B cell (primary cell): ENCODE measurements around the gene XYLT1. TPM values are rescaled to one million over a fixed set of nuclear protein-coding genes. Genes with fewer than 3 reads are reported as not detected.

ENCODE experiments used
- ATAC-seq: fragments of 200-7000 bp; cut with Tn5 transposase; one replicate; pipeline ENCODE4 v1.10.0; 2021; ENCODE audit warnings: low read depth, mild to moderate bottlenecking, moderate number of reproducible peaks, moderate library complexity
- CTCF ChIA-PET: fragments of 350-600 bp; sonication (Branson Sonifier 250); formaldehyde crosslinking; loops from one replicate; lab custom pipeline; 2021; ENCODE audit warnings: antibody characterized with exemption, inconsistent platforms; lab: Charles Lee
- POLR2A ChIA-PET: fragments of 350-600 bp; sonication (Branson Sonifier 250); formaldehyde crosslinking; loops from one replicate; lab custom pipeline; 2021; ENCODE audit warnings: antibody characterized with exemption; lab: Charles Lee
- DNase-seq: peaks from one replicate; pipeline ENCODE4 v3.0.0; 2013
- H2AFZ ChIP-seq: 2 replicates; pipeline ENCODE4 v1.6.1; 2012; ENCODE audit warnings: mild to moderate bottlenecking, low read depth, low read length; ENCODE audit not compliant: insufficient read depth, poor library complexity, severe bottlenecking
- H3K27ac ChIP-seq, 2 donors: 1 replicate in 1 of 2; 2 replicates in 1 of 2; pipeline ENCODE4 v1.5.1; 2012 to 2013; ENCODE audit warnings: low read length in 2 of 2, mild to moderate bottlenecking in 2 of 2, moderate library complexity in 1 of 2
- H3K27me3 ChIP-seq, 4 experiments: fragments of 200-600 bp in 1 of 4; sonication (generic) in 1 of 4; replicated peaks in 1 of 4; 1 replicate in 2 of 4; 2 replicates in 2 of 4; pipeline versions ENCODE4 v1.6.1 to v1.7.0; 2013 to 2016; ENCODE audit warnings: low read length in 3 of 4, mild to moderate bottlenecking in 2 of 4, mixed read lengths in 1 of 4, moderate library complexity in 1 of 4; ENCODE audit not compliant: insufficient read depth in 4 of 4, control insufficient read depth in 3 of 4; ENCODE audit errors: control extremely low read depth in 1 of 4
- H3K36me3 ChIP-seq, 2 experiments: replicated peaks in 1 of 2; 1 replicate in 1 of 2; 2 replicates in 1 of 2; pipeline versions ENCODE4 v1.6.1 to v1.7.1; 2013; ENCODE audit warnings: low read length in 1 of 2; ENCODE audit not compliant: insufficient read depth in 2 of 2, control insufficient read depth in 1 of 2; ENCODE audit errors: control extremely low read depth in 1 of 2, extremely low read depth in 1 of 2
- H3K4me1 ChIP-seq, 2 donors: fragments of 200-600 bp in 1 of 2; sonication (generic) in 1 of 2; 1 replicate in 1 of 2; 2 replicates in 1 of 2; pipeline versions ENCODE4 v1.5.1 to v1.6.1; 2013 to 2017; ENCODE audit warnings: low read length in 2 of 2; ENCODE audit not compliant: control insufficient read depth in 2 of 2, insufficient read depth in 2 of 2
- H3K4me2 ChIP-seq: replicated peaks from 2 replicates; pipeline ENCODE3; 2012; ENCODE audit warnings: mild to moderate bottlenecking, low read depth, low read length; ENCODE audit not compliant: poor library complexity, severe bottlenecking
- H3K4me3 ChIP-seq, 5 experiments: fragments of 200-600 bp in 1 of 5; sonication (generic) in 1 of 5; 1 replicate in 3 of 5; 2 replicates in 2 of 5; pipeline versions ENCODE4 v1.5.1 to v1.7.0; 2011 to 2016; ENCODE audit warnings: low read length in 4 of 5, mild to moderate bottlenecking in 4 of 5, low read depth in 2 of 5, control low read depth in 1 of 5, moderate library complexity in 1 of 5; ENCODE audit not compliant: insufficient read depth in 1 of 5; ENCODE audit errors: control extremely low read depth in 1 of 5, extremely low read depth in 1 of 5
- H3K79me2 ChIP-seq: fragments of 200-600 bp; sonication (generic); one replicate; pipeline ENCODE4 v1.6.0; 2016; ENCODE audit warnings: low read length; ENCODE audit not compliant: control insufficient read depth, insufficient read depth
- H3K9ac ChIP-seq: fragments of 200-600 bp; sonication (generic); 2 replicates; pipeline ENCODE4 v1.6.1; 2017; ENCODE audit warnings: mild to moderate bottlenecking, low read length, moderate library complexity
- H3K9me3 ChIP-seq, 3 donors: one replicate each; pipeline versions ENCODE4 v1.6.1 to v1.7.1; 2013; ENCODE audit warnings: low read length in 2 of 3; ENCODE audit not compliant: control insufficient read depth in 2 of 3, insufficient read depth in 1 of 3; ENCODE audit errors: control extremely low read depth in 1 of 3
- H4K20me1 ChIP-seq: 2 replicates; pipeline ENCODE4 v1.6.0; 2012; ENCODE audit warnings: mild to moderate bottlenecking, low read length; ENCODE audit not compliant: insufficient read depth, control insufficient read depth, poor library complexity, severe bottlenecking
- H3K27ac Mint-ChIP-seq: one replicate; pipeline ENCODE4 v1.8.0; 2021; ENCODE audit warnings: mixed read lengths
- H3K27me3 Mint-ChIP-seq: one replicate; pipeline ENCODE4 v1.8.0; 2021; ENCODE audit warnings: mixed read lengths
- H3K4me1 Mint-ChIP-seq: one replicate; pipeline ENCODE4 v1.8.0; 2021; ENCODE audit warnings: mixed read lengths
- H3K4me3 Mint-ChIP-seq: one replicate; pipeline ENCODE4 v1.8.0; 2021; ENCODE audit warnings: mixed read lengths
- H3K9me3 Mint-ChIP-seq: one replicate; pipeline ENCODE4 v1.8.0; 2022; ENCODE audit warnings: mixed read lengths; ENCODE audit not compliant: insufficient read depth
- EZH2 ChIP-seq: IDR thresholded peaks from 2 replicates; pipeline ENCODE4 v1.6.1; 2012; ENCODE audit warnings: borderline replicate concordance, low read depth, mild to moderate bottlenecking, moderate library complexity, low read length; ENCODE audit not compliant: insufficient read depth, poor library complexity, severe bottlenecking
- WGBS: methylation state at CpG from one replicate; pipeline ENCODE4 v1.1.5; 2013; ENCODE audit warnings: missing lambda C conversion rate; ENCODE audit not compliant: insufficient coverage; 5-methylcytosine and 5-hydroxymethylcytosine counted together
- intact Hi-C: fragments of 100-400 bp; cut with micrococcal nuclease; formaldehyde crosslinking; loops from one replicate; pipeline ENCODE4 v1.10.0; 2022
- polyA plus RNA-seq: library from polyadenylated mRNA; depleted of rRNA; stranded (reverse); fragments of >200 nt; gene quantifications from 2 replicates; pipeline ENCODE4 v1.2.3, GENCODE V29; 2012
- total RNA-seq, 2 donors: library from RNA; stranded (reverse); fragments of 120-200 nt in 1 of 2; gene quantifications; 1 replicate in 1 of 2; 2 replicates in 1 of 2; pipeline versions ENCODE4 v1.2.3 to v1.2.4, GENCODE V29; 2013 to 2022
- TF ChIP-seq, protein P1 (sequence below): fragments of 200-600 bp; IDR thresholded peaks from one replicate; pipeline ENCODE4 v1.8.0; 2022; ENCODE audit warnings: antibody characterized with exemption, mild to moderate bottlenecking

The XYLT1 gene
- total and polyA plus RNA-seq, 2 donors (not counting 1 experiment from before 2014, with no cell fraction given): 8.7 to 59.6 TPM

DNA sequence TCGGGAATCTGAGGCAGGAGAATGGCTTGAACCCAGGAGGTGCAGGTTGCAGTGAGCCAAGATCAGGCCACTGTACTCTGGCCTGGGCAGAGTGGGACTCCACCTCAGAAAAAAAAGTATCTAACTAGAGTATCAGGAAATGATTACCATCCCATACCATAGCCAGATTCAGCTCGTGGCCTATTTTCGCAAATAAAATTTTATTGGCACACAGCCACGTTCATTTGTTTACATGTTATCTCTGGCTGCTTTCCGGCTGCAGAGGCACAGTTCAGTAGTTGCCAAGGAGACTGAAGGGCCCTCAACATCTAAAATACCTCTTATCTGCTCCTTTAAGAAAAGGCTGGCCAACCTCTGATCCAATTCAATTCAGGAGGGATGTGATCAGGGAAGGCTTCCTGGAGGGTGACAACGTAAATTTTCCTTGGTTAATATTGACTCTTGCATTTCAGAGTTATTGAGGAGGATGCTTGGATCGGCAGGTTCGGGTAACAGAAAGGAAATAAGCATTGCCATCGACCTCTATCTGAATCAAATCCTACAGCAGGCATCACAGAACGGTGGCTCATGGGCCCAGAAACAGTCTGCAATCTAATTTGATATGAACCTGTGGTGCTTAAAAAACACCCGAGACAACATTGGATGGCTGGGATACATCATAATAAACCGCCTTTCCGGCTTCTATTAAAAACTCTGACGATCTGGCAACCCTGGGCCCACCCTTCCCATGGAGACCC, 73.8 kb downstream of the XYLT1 start:
- H3K36me3 ChIP-seq: peaks cover 0 to 1% of the 10 kb centered on the region in 2 experiments
- POLR2A ChIA-PET: interaction anchor here (0.6 kb wide), 1 partner anchor 35 kb away, joined by 6 read pairs; no protein-coding TSS in a partner anchor
- H3K27me3 ChIP-seq: no peaks in the 10 kb centered on the region
- Mint-ChIP-seq H3K27me3 (no peaks in the 10 kb centered on the region), H3K4me1 (peaks cover 24% of the 10 kb centered on the region), H3K9me3 (no peaks in the 10 kb centered on the region), H3K27ac (no peak overlapping the region), H3K4me3 (no peak overlapping the region)
- 83% methylated on average over 10 of the region's 14 CpGs for WGBS
- CTCF ChIA-PET: no interaction called here
- peaks cover 0 to 6% of the 10 kb centered on the region in 2 donors for H3K4me1 ChIP-seq
- peaks cover 3% of the 10 kb centered on the region for H4K20me1 ChIP-seq
- H3K4me2 ChIP-seq: no peak overlapping the region
- intact Hi-C loops: no loop called here
- H2AFZ ChIP-seq: no peak overlapping the region
- no peak overlapping the region for H3K9ac ChIP-seq
- DNase-seq: no peak
- H3K27ac ChIP-seq: no peak overlapping the region
- H3K79me2 ChIP-seq: peaks cover 82% of the 10 kb centered on the region
- no peak for TF ChIP-seq EZH2
- TF ChIP-seq, protein P1, sequence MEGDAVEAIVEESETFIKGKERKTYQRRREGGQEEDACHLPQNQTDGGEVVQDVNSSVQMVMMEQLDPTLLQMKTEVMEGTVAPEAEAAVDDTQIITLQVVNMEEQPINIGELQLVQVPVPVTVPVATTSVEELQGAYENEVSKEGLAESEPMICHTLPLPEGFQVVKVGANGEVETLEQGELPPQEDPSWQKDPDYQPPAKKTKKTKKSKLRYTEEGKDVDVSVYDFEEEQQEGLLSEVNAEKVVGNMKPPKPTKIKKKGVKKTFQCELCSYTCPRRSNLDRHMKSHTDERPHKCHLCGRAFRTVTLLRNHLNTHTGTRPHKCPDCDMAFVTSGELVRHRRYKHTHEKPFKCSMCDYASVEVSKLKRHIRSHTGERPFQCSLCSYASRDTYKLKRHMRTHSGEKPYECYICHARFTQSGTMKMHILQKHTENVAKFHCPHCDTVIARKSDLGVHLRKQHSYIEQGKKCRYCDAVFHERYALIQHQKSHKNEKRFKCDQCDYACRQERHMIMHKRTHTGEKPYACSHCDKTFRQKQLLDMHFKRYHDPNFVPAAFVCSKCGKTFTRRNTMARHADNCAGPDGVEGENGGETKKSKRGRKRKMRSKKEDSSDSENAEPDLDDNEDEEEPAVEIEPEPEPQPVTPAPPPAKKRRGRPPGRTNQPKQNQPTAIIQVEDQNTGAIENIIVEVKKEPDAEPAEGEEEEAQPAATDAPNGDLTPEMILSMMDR: no peak
- no peak overlapping the region for H3K4me3 ChIP-seq
- no peak for ATAC-seq
- H3K9me3 ChIP-seq: no peaks in the 10 kb centered on the region

DNA sequence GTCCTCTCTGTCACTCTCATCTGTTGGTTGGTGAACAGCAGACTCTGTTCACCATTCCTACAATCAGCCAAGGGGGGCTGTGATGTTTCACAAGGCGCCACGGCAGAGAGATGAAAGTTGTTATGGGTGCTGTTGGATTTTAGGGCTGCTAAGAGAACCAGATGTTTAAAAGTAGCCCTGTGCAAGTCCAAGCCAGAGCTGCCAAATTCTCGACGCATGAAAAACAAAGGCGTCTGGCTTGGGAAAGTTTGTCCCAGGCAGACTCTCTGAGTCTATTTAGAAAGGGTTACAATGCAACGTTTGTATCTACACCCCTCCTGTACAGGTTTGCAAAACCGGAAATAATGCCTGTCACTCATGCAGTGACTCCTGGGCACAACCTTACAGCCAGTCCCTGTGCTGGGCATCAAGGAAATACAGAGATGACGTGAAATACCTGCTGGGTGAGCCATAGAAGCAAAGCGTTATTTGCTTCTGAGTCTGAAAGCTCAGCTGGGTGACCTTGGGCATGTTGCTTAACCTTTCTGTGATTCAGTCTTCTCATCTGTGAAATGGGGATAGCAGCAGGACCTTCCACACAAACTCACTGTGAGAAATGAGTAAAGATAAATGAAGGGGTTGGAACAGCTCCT, 74.8 kb downstream of the XYLT1 start:
- CTCF ChIA-PET: no interaction called here
- no peak overlapping the region for H3K4me3 ChIP-seq
- no peaks in the 10 kb centered on the region for H3K27me3 ChIP-seq
- ATAC-seq: no peak
- intact Hi-C loops: no loop called here
- no peaks in the 10 kb centered on the region for H3K9me3 ChIP-seq
- no peak overlapping the region for H3K4me3 Mint-ChIP-seq
- no peak overlapping the region for H3K27ac ChIP-seq
- no peaks in the 10 kb centered on the region for H3K9me3 Mint-ChIP-seq
- peaks cover 84% of the 10 kb centered on the region for H3K79me2 ChIP-seq
- peaks cover 27% of the 10 kb centered on the region for H3K4me1 Mint-ChIP-seq
- TF ChIP-seq, protein P1: no peak
- no peak for TF ChIP-seq EZH2
- no peak overlapping the region for H3K4me2 ChIP-seq
- peaks cover 0 to 6% of the 10 kb centered on the region in 2 donors for H3K4me1 ChIP-seq
- no peak overlapping the region for H3K27ac Mint-ChIP-seq
- H2AFZ ChIP-seq: no peak overlapping the region
- no peak for DNase-seq
- H3K36me3 ChIP-seq: peaks cover 0 to 1% of the 10 kb centered on the region in 2 experiments
- no peak overlapping the region for H3K9ac ChIP-seq
- POLR2A ChIA-PET: no interaction called here
- H4K20me1 ChIP-seq: peaks cover 3% of the 10 kb centered on the region
- no peaks in the 10 kb centered on the region for H3K27me3 Mint-ChIP-seq
- WGBS: 94% methylated on average over 7 of the region's 9 CpGs
